ENCODE measurements around the gene MRPS18A. TPM values are rescaled to one million over a fixed set of nuclear protein-coding genes. Genes with fewer than 3 reads are reported as not detected.
A peak's percentile ranks its signal among the peaks of the same experiment; 100 is the strongest.

Gene MRPS18A
- total and polyA plus RNA-seq, 2 experiments from 2014 or later = 58.6 to 62.7 TPM

- TF ChIP-seq ZNF462 (CRISPR knock-in tag; IDR thresholded peaks at IDR 0.05) (no peak), EZH2phosphoT487 (IDR thresholded peaks at IDR 0.05; ENCODE audit: unreplicated experiment) (no peak), NANOG (IDR thresholded peaks at IDR 0.05; ENCODE audit: borderline replicate concordance) (no peak), ZNF331 (CRISPR knock-in tag; IDR thresholded peaks at IDR 0.05; ENCODE audit: low read depth) (no peak), JUNB (IDR thresholded peaks at IDR 0.05; ENCODE audit: unreplicated experiment) (no peak)
Measured at GRCh38 chr6:43697421-43697820, 9.8 kb upstream of the MRPS18A start (continued).

GRCh38 chr6:43695967-43696291 lies 8.3 kb upstream of the MRPS18A start:
- TF ChIP-seq ETS1 (IDR thresholded peaks at IDR 0.05) = no peak
- no peak for TF ChIP-seq EZH2 (IDR thresholded peaks at IDR 0.05; ENCODE audit: low read depth, unreplicated experiment)
- no peak for TF ChIP-seq JUNB (IDR thresholded peaks at IDR 0.05; ENCODE audit: unreplicated experiment)
- TF ChIP-seq CTCF (conservative IDR thresholded peaks at IDR 0.05; ENCODE audit: low read depth in 2 of 2) = no peak
- H3F3A ChIP-seq (replicated peaks; ENCODE audit: low read depth) = no peaks in the 10 kb centered on the region
- H3K79me2 ChIP-seq (replicated peaks; ENCODE audit: insufficient read depth) = no peaks in the 10 kb centered on the region
- no peaks in the 10 kb centered on the region for H3K27me3 ChIP-seq (ENCODE audit: insufficient read depth)
- H3K4me3 ChIP-seq = no peak overlapping the region
- no peaks in the 10 kb centered on the region for H4K20me1 ChIP-seq (replicated peaks; ENCODE audit: insufficient read depth)
- DNase-seq (ENCODE audit: low spot score) (no peak), ATAC-seq (no peak)
- no peak overlapping the region for H3K4me3 Mint-ChIP-seq
- peak overlapping the region; percentile 9; the same call in 1 of the 2 replicates for H3K4me2 ChIP-seq
- H2AFZ ChIP-seq = peak overlapping the region; percentile 96
- H3K9me3 Mint-ChIP-seq = no peaks in the 10 kb centered on the region; the same call in 2 of the 3 replicates
- H3K9me2 ChIP-seq (ENCODE audit: insufficient read depth) = no peaks in the 10 kb centered on the region
- H3K36me3 ChIP-seq (ENCODE audit: insufficient read depth) = no peaks in the 10 kb centered on the region
- H3K27ac ChIP-seq (ENCODE audit: low read depth) = no peak overlapping the region
- H3K4me1 ChIP-seq (ENCODE audit: insufficient read depth) = peaks cover 35% of the 10 kb centered on the region
- peaks cover 40% of the 10 kb centered on the region for H3K4me1 Mint-ChIP-seq
- peak overlapping the region; percentile 76 for H3K27ac Mint-ChIP-seq
- no peaks in the 10 kb centered on the region for H3K36me3 Mint-ChIP-seq (ENCODE audit: low read depth)
- H3K27me3 Mint-ChIP-seq (ENCODE audit: insufficient read depth, low read depth, poor library complexity) = peaks cover 9% of the 10 kb centered on the region

All from GM23338 (cell line).